HG02885 (cell line): ENCODE data around the gene CYFIP1.
"Not testable (repeated sequence)": the region's sequence is repeated elsewhere in the genome, so short reads cannot be mapped to it uniquely, and the experiment has no call there.

Experiments
- ATAC-seq: cut with Tn5 transposase; IDR thresholded peaks from one replicate; pipeline ENCODE4 v1.9.1; 2021; ENCODE audit warnings: mild to moderate bottlenecking; ENCODE audit not compliant: unreplicated experiment, poor library complexity

The CYFIP1 gene

DNA sequence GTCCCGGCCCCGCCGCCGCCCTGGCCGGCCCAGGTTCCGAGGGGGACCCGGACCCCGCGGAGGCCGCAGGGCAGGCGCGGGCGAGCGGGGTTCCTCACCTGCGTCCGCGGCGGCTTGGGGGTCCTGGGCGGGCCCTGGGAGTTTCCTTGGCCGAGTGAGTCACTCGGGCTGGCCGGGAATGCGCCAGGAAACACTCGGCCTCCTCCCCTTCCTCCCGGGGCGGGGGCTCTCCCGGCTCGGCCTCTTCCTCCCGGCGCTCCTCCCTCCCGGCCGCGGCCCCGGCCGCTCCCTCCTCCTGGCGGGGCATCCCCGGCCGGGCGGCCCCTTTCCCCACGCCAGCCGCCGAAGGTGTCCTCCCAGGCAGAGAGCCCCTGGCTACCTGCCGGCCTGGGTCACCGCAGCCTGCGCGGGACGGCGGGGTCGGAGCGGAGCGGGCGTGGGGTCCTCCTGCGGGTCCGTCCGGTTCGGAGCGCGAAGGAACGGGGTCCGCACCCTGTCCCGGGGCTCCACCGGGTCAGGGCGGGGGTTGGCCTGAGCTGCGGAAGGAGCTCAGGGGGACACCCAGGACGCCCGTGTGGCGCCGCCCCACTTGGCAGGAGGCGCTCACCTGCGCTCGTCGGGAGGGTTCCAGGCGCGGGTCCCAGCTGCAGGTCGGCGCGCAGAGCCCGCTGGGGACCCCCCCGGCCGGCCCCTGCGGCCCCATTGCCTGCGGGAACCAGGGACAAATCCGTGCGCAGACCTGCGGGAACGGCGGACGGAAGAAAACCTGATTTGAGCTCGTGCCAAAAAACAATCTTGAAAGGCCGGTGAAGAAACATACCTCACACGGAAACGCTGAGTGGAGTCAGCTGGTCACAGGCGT lies at the start of gene CYFIP1:
Gene CYFIP1, minus strand, starts transcription at position 180 of the 862 bp plus-strand sequence. CDS start 33,083 bp downstream, outside the sequence.
- ATAC-seq = peak; percentile 71

DNA sequence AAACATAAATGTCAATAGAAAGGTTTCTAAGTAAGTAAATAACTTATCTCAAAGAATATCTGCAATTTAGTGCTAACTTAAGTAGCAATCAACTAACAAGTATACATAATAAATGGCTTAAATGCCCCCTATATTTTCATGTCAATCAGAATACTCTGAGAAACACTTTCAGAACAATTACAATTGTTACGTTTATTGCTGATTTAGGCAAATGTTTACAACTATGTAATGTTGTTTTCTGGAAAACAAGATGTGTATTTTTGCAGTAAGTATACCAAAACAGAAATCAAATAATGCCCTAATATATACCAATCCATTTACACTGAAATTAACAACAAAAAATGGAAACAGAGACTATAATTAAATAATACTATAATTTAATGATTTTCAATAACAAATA lies 46.0 kb upstream of the CYFIP1 start:
- ATAC-seq = no peak

DNA sequence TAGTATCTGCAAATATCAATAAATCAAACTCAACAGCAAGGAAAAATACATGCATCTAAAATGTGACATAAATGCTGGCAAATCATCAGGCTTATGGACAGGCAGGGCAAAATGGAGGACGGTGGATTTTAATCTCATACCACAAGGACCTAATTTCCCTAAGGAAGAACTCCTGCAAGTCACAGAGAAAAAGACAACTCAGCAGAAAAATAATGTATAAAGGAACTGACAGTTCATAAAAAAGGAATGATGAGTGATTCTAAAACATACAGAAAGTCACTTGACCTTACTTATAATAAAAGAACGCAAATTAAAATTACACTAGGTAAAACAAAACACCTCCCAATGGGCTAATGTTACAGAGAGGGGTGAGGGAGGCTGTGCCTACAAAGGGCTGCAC lies 42.0 kb upstream of the CYFIP1 start:
- no peak for ATAC-seq

DNA sequence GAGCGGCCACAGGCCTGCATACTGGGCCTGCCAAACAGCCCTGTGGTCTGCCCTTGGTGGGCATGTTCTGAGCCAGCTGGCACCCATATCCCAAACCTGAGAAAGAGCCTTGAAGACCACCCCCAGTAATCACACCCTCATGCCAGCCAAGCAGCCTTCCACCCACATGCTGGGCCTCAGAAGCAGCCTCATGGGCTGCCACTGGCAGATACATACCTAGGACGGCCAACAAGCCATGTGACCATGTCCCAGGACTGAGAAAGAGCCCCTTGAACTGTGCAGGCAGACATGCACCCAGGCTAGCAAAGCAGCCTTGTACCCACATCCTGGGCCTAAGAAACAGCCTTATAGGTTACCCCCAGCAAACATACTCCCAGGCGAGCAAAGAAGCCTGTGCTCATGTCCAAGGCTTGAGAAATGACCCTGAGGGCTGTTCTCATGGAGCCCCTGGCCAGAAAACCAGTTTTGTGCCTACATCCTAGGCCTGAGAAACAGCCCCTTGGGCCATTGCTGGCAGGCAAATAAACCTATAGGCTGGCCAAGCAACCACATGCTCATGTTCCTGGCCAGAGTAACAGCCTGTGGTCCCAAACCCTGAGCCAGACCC lies 34.3 kb upstream of the CYFIP1 start:
- ATAC-seq = no peak

DNA sequence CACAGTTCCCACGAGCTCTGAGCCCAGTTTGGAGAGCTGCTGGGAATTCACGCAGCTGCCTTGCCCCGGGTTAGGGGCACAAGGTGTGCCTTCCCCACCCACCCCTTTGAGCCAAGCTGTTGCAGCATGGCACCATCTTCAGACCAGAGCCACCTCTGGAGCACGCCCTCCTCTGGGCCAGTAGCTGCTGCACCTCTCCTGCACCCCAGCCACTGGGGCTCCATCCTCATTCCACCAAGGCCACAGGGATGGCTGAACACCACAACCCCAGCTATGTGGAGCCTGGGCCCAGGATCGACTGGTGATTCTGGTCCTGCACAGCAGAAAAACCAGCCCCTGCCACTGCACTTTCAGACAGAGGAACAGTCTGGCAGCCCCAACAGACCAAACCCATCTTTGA lies 33.5 kb upstream of the CYFIP1 start:
- ATAC-seq = no peak

DNA sequence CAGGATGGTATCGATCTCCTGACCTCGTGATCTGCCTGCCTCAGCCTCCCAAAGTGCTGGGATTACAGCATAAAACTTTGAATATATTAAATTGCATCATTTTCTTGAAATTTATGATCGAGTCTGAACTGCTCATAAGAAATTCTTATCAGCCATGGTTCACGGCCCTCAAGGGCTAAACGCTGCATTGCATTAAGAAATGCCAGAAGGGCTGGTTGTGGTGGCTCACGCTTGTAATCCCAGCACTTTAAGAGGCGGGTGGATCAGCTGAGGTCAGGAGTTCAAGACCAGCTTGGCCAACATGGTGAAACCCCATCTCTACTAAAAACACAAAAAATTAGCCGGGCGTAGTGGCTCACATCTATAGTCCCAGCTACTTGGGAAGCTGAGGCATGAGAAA lies 32.4 kb upstream of the CYFIP1 start:
- ATAC-seq = not testable (repeated sequence)

DNA sequence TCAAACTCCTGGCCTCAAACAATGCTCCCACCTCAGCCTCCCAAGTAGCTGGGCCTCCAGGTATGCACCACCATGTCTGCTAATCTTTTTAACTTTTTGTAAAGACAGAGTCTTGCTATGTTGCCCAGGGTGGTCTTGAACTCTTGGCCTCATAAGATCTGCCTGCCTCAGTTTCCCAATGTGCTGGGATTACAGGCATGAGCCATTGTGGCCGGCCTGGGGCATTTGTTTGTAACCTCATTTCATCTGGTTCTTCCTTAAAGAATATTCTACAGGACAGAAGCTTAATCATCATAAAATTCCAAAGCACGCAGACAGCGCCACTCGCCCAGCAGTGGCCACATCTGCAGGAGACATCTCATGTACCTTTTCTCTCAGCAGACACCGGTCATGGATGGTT lies 23.6 kb upstream of the CYFIP1 start:
- no peak for ATAC-seq

DNA sequence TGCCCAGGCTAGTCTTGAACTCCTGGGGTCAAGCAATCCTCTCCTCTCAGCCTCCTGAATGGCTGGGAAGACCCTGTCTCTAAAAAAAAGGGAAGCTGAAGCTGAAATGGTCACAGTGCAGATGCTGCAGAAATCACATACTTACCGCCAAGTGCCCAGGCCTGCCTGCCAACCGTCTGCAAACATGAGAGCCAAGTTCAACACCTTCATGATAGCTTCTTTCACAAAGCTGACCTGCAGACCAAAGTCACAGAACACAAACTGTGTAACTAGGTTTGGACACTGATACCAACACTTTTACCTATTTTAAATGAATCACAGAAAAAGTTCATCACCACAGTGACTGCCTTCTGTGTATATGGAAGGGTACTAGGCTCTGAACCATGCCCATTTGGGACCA lies 22.8 kb upstream of the CYFIP1 start:
- ATAC-seq = no peak

DNA sequence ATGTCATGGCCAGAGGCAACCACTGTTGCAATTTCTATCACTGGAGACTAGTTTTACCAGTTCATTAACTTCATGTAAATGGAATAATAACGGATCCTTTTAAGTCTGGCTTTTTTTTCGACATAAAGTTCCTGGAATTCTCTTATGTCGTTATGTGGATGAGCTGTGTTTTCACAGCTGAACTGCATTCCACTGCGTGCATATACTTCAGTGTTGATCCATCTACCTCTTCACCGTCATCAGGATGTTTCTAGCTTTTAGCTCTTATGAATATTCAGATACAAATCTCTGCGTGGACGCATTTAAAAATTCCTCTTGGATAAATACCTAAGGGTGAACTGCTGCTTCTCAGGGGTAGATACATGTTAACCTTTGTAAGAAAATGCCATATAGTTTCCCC lies 15.6 kb upstream of the CYFIP1 start:
- ATAC-seq = no peak

DNA sequence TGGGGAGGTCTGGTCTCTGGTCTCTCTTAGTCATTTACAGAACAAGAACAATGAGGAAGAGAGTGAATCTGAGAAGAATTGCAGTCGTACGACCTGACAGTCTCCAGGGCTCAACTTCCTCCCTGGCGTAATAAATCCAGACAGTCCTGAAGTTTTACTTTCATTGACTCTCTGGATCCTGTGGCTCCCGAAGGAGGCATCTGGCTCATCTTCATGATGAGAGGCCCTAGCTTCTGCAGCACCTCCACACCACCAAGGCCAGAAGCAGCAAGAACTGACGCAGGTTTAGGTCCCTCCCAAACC lies 11.8 kb upstream of the CYFIP1 start:
- ATAC-seq = no peak

DNA sequence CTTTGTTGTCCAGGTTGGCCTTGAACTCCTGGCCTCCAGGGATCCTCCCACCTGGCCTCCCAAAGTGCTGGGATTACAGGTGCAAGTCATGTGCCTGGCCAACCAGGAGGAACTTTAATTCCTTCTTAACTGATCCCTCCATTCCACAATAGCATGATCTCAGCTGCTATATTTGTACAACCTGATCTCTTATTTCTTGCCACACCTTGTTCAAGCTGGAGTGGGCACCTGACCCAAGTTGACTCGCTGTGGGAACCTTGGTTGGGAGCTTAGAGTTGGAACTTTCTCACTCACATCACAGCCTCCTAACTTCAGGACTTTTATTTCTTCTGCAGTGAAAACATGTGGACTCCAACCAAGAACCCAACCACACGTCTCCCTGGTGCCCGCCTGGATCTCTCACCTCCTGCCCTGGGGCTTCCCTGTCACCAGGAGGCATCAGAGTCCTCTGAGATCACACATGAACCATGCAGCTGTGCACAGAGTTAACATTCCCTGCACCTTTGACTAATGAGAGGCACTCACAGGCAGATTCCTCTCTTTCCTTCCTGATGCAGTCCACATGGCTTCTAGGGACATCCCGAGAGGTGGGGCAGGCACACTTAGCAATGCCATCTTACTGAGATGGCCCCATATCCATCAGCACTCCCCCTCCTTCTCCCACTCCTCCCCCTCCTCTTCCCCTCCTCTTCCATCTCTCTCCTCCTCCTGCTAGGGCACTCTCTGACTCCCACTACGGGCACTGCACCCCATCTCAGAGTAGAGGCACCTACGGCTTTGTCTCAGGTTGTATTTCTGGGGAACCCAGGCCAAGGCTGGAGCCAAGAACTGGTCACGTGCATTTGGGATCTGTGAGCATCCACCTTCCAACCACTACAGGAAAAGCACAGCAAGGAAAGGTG lies 9.7 kb upstream of the CYFIP1 start:
- ATAC-seq = no peak

DNA sequence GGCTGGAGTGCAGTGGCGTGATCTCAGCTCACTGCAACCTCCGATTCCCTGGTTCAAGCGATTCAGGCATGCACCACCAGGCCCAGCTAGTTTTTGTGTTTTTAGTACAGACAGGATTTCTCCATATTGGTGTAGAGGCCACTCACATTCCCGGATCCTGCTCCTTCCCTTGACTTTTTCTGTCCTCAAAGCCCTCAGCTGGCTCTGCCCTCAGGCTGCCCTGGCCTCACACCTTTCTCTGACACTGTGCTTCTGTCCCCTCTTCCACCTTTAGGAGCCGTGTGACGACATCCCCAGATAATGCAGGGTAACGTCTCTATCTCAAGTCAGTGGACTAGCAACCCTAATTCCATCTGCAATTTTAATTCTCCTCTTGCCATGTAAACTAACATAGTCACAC lies 8.6 kb upstream of the CYFIP1 start:
- ATAC-seq = no peak

DNA sequence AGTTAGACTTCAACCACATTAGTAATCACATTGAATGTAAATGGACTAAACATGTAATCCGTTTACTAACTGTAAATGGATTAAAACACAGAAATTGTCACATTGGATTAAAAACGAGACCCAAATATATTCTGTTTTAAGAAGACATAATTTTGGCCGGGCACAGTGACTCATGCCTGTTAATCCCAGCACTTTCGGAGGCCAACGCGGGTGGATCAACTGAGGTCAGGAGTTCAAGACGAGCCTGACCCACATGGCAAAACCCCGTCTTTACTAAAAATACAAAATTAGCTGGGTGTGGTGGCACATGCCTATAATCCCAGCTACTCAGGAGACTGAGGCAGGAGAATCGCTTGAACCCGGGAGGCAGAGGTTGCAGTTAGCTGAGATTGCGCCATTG lies 1.8 kb upstream of the CYFIP1 start:
- not testable (repeated sequence) for ATAC-seq

DNA sequence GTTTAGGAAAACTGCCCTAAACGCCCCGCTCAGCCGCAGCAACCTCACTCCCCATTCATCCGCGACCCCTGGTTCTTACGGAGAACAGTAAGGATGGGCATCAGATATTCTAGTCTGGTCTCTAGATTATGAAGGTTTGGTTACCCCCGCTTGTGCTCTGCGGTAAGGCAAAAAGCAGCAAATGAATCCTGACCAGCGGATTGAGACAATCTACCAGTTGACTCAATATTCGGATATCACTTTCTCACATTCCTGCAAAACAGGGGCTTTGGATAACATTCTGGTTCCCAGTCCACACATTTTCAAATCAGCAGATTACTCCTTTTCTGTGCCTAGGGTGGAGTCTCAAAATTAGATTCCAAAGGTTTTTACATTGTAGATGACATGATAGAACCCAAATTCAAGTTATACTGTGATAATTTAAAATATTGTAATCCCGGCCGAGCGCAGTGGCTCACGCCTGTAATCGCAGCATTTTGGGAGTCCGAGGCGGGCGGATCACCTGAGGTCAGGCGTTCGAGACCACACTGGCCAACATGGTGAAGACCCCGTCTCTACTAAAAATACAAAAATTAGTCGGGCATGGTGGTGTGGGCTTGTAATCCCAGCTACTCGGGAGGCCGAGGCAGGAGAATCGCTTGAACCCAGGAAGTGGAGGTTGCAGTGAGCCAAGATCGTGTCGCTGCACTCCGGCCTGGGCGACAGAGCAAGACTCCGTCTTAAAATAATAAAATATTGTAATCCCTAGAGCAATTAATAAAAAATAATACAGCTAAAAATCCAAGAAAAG lies 1.1 kb upstream of the CYFIP1 start:
- ATAC-seq = no peak

DNA sequence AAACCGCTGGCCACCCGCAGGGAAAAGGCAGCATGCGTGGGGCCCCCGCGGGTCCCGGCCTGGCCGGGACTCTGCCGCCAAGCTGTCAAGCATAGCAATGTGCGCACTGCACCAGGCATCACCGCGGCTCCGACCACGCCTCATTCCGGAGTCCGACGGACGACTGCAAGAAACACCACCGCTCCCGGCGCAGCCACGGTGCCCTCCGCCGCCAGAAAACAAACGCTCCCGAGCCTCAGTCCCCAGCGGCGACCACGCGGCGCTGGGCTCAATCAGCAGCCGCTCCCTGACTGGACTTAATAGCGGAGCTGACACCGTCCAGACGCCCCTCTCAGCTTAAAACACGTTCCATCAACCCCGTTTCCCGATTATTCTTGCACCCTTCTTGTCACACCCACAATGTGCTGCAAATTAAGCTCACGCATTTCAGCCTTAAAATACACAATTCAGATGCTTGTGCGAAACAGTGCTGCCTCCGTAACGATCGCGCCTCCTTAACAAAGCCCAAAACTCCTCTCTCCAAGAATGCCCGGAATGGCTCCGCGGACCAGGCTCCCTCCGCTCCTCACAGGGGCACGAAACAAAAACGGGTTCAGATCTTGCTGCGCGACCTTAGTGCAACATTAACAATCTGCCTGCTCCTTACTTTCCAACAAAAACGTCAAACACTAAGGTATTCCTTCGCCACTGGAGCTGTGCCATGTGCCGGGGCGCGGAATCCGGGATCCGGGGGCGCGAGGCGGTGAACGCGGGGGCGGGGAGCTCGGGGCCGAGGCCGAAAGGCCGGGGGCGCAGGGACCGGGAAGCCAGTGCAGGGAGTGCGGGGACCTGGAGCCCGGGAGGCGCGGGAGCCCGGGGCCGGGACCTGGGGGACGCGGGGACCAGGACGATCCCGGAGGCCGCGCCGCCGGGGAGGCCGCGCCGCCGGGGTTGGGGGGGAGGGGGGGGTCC lies 655 bp downstream of the CYFIP1 start:
- peak; percentile 57 for ATAC-seq

DNA sequence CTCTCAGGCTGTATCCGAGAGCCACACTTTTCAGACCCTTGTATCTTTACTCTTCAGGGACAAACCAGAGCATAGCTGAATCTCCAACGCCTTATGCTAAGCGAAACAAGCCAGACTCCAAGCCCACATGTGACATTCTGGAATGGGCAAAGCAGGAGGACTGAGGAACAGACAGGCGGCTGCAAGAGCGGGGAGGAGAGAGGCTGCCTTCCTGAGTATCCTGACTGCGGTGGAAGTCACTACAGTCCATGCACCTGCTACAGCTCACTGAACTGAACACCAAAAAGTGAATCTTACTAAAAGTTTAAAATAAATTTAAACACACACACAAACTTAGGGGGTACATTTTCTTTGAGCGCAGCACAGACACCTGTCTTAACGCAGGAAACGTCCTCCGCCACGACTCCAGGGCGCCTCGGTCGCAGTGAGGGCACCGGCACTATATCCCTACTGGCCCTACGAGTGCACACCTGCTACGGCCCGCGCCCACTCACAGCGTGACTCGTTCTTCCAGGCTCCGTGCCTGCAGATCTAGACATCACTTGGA lies 1.4 kb downstream of the CYFIP1 start:
- peak; percentile 36 for ATAC-seq

DNA sequence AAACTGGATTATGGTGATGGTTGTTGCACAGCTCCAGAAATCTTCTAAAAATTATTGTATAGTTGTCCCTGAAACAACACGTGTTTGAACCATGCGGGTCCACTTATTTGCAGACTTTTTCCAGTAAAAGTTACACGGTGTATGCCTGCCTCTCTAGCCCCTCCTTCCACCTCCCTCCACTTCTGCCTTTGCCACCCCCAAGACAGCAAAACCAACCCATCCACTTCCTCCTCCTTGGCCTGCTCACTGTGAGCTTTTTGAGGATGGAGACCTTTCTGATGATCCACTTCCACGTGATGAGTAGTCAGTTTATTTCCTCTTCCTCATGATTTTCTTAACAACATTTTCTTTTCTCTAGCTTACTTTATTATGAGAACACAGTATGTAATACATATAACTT lies 5.4 kb downstream of the CYFIP1 start:
- no peak for ATAC-seq

DNA sequence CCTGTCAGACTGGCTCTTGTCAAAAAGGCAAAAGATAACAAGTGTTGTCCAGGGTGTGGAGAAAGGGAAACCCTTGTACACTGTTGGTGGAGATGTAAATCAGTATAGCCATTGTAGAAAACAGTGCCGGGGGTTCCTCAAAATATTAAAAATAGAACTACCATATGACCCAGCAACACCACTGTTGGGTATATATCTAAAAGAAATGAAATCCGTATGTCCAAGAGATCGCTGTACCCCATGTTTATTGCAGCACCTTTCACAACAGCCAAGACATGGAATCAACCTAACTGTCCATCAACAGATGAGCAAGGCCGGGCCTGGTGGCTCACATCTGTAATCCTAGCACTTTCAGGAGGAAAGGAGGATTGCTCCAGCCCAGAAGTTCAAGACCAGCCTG lies 6.2 kb downstream of the CYFIP1 start:
- ATAC-seq = no peak

DNA sequence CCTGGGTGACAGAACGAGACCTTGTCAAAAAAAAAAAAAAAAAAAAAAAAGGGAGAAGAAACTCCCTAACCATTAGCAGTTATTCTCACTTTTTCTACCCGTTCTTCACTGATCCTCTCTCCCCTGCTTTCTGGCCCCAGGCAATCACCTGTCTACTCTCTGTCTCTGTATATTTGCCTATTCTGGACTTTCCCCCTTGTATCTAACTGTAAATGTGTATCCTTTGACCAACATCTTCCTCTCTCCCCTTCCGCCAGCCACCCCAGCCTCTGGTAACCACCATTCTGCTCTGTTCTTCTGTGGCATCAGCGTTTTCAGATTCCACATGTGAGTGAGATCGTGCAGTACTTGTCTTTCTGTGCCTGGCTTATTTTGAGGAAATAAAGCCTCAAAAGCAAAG lies 6.9 kb downstream of the CYFIP1 start:
- peak; percentile 80 for ATAC-seq
